IMR-90 (cell line): ENCODE data around the gene ADD2. TPM values are rescaled to one million over a fixed set of nuclear protein-coding genes. Genes with fewer than 3 reads are reported as not detected.

ENCODE experiments used
- ATAC-seq: fragments of 200-7000 bp; cut with Tn5 transposase; 2 replicates; pipeline ENCODE4 v1.9.1; 2020; ENCODE audit warnings: low read depth, mild to moderate bottlenecking, moderate library complexity
- BruUV-seq: library from RNA; stranded (reverse); fragments of 400-500 nt; replicated peaks from 2 replicates; lab custom pipeline; 2021; lab: Mats Ljungman, UMichigan
- CTCF ChIA-PET: fragments of 300-600 bp; formaldehyde crosslinking; extraction: SDS; loops from one replicate; lab custom pipeline; 2021; ENCODE audit warnings: antibody characterized with exemption; lab: Yijun Ruan, JAX
- POLR2A ChIA-PET: fragments of 300-600 bp; sonication (Branson Sonifier 250); formaldehyde crosslinking; loops from one replicate; lab custom pipeline; 2022; ENCODE audit warnings: antibody characterized with exemption; ENCODE audit not compliant: unreplicated experiment; lab: Charles Lee
- DNase-seq: peaks from one replicate; pipeline ENCODE4 v3.0.0; 2013
- H2AFZ ChIP-seq: replicated peaks from 2 replicates; pipeline ENCODE3; 2013; ENCODE audit warnings: low read length, mild to moderate bottlenecking; ENCODE audit not compliant: poor library complexity
- H2AK5ac ChIP-seq: 2 replicates; pipeline ENCODE4 v1.6.1; 2013; ENCODE audit warnings: low read depth, low read length, inconsistent platforms
- H2AK9ac ChIP-seq: replicated peaks from 2 replicates; pipeline ENCODE3; 2013; ENCODE audit warnings: mild to moderate bottlenecking, low read depth, low read length, moderate library complexity; ENCODE audit not compliant: poor library complexity
- H2BK120ac ChIP-seq: 2 replicates; pipeline ENCODE4 v1.6.1; 2013; ENCODE audit warnings: low read depth, low read length, inconsistent platforms
- H2BK15ac ChIP-seq: 3 replicates; pipeline ENCODE4 v1.6.1; 2013; ENCODE audit warnings: low read depth, low read length, inconsistent platforms
- H2BK20ac ChIP-seq: 2 replicates; pipeline ENCODE4 v1.6.1; 2013; ENCODE audit warnings: low read depth, mild to moderate bottlenecking, inconsistent platforms, low read length, moderate library complexity
- H2BK5ac ChIP-seq: 2 replicates; pipeline ENCODE4 v1.6.1; 2013; ENCODE audit warnings: mild to moderate bottlenecking, low read depth, low read length, inconsistent platforms; ENCODE audit not compliant: poor library complexity, severe bottlenecking
- H3K14ac ChIP-seq: replicated peaks from 2 replicates; pipeline ENCODE4 v1.6.1; 2013; ENCODE audit warnings: low read depth, low read length, inconsistent platforms
- H3K18ac ChIP-seq: 2 replicates; pipeline ENCODE4 v1.6.1; 2013; ENCODE audit warnings: low read depth, low read length, control low read depth
- H3K23ac ChIP-seq: 2 replicates; pipeline ENCODE4 v1.6.1; 2013; ENCODE audit warnings: low read depth, low read length, inconsistent platforms
- H3K27ac ChIP-seq: 2 replicates; pipeline ENCODE4 v1.5.1; 2013; ENCODE audit warnings: mild to moderate bottlenecking, control low read depth, low read length; ENCODE audit not compliant: insufficient read depth
- H3K27me3 ChIP-seq: 2 replicates; pipeline ENCODE4 v1.6.1; 2013; ENCODE audit warnings: low read length; ENCODE audit not compliant: control insufficient read depth, insufficient read depth
- H3K36me3 ChIP-seq: 2 replicates; pipeline ENCODE4 v1.6.1; 2013; ENCODE audit warnings: low read length, mixed read lengths; ENCODE audit not compliant: control insufficient read depth, insufficient read depth
- H3K4ac ChIP-seq: 2 replicates; pipeline ENCODE4 v1.6.1; 2013; ENCODE audit warnings: low read depth, low read length, inconsistent platforms
- H3K4me1 ChIP-seq: 2 replicates; pipeline ENCODE4 v1.6.1; 2013; ENCODE audit warnings: low read length, mixed read lengths; ENCODE audit not compliant: control insufficient read depth, insufficient read depth
- H3K4me2 ChIP-seq: 2 replicates; pipeline ENCODE4 v1.6.1; 2013; ENCODE audit warnings: low read depth, mild to moderate bottlenecking, control low read depth, low read length, moderate library complexity
- H3K4me3 ChIP-seq: 2 replicates; pipeline ENCODE4 v1.5.1; 2013; ENCODE audit warnings: low read depth, mild to moderate bottlenecking, control low read depth, low read length, moderate library complexity; ENCODE audit not compliant: insufficient read depth
- H3K56ac ChIP-seq: 2 replicates; pipeline ENCODE4 v1.6.1; 2013; ENCODE audit warnings: low read length, inconsistent platforms; ENCODE audit not compliant: insufficient read depth; ENCODE audit errors: extremely low read depth
- H3K79me1 ChIP-seq, 2 experiments: 2 replicates each; pipeline ENCODE4 v1.6.1; 2013; ENCODE audit warnings: low read length in 2 of 2, inconsistent platforms in 1 of 2, low read depth in 1 of 2
- H3K9ac ChIP-seq: 2 replicates; pipeline ENCODE4 v1.6.1; 2013; ENCODE audit warnings: low read depth, low read length, control low read depth
- H3K9me1 ChIP-seq: 2 replicates; pipeline ENCODE4 v1.6.1; 2013; ENCODE audit warnings: low read length, inconsistent platforms; ENCODE audit not compliant: insufficient read depth
- H3K9me3 ChIP-seq: 2 replicates; pipeline ENCODE4 v1.6.1; 2013; ENCODE audit warnings: low read length; ENCODE audit not compliant: control insufficient read depth, insufficient read depth
- H4K20me1 ChIP-seq: 2 replicates; pipeline ENCODE4 v1.6.1; 2013; ENCODE audit warnings: low read length, inconsistent platforms; ENCODE audit not compliant: insufficient read depth
- H4K5ac ChIP-seq: 2 replicates; pipeline ENCODE4 v1.6.1; 2013; ENCODE audit warnings: mild to moderate bottlenecking, low read depth, low read length, control low read depth
- H4K8ac ChIP-seq, 2 experiments: 2 replicates each; pipeline ENCODE4 v1.6.1; 2013; ENCODE audit warnings: low read depth in 2 of 2, low read length in 2 of 2, control low read depth in 1 of 2, inconsistent platforms in 1 of 2
- H4K91ac ChIP-seq: 2 replicates; pipeline ENCODE4 v1.6.1; 2013; ENCODE audit warnings: low read depth, low read length, inconsistent platforms; ENCODE audit not compliant: insufficient read depth
- BHLHE40 ChIP-seq: fragments of 150-350 bp; IDR thresholded peaks from 2 replicates; pipeline ENCODE4 v1.6.1; 2016; ENCODE audit warnings: mild to moderate bottlenecking, low read depth, low read length
- CEBPB ChIP-seq: IDR thresholded peaks from 2 replicates; pipeline ENCODE4 v1.6.1; 2012; ENCODE audit warnings: low read depth, low read length, improper control_type of control experiment
- CHD1 ChIP-seq: IDR thresholded peaks from 2 replicates; pipeline ENCODE4 v1.6.1; 2012; ENCODE audit warnings: low read depth, low read length, improper control_type of control experiment
- CTCF ChIP-seq: conservative IDR thresholded peaks from 2 replicates; pipeline ENCODE4 v1.5.1; 2012; ENCODE audit warnings: mild to moderate bottlenecking, low read depth, low read length, improper control_type of control experiment
- ELK1 ChIP-seq: fragments of 150-350 bp; IDR thresholded peaks from 2 replicates; pipeline ENCODE4 v1.6.1; 2016; ENCODE audit warnings: low read depth, mild to moderate bottlenecking, low read length, moderate library complexity, borderline replicate concordance
- FOS ChIP-seq: fragments of 150-350 bp; IDR thresholded peaks from 2 replicates; pipeline ENCODE4 v1.6.1; 2016; ENCODE audit warnings: low read depth, low read length
- MAFK ChIP-seq: IDR thresholded peaks from 2 replicates; pipeline ENCODE4 v1.6.1; 2012; ENCODE audit warnings: low read depth, low read length, improper control_type of control experiment
- MAZ ChIP-seq: IDR thresholded peaks from 2 replicates; pipeline ENCODE4 v1.6.1; 2012; ENCODE audit warnings: low read depth, mild to moderate bottlenecking, low read length, improper control_type of control experiment, moderate library complexity, borderline replicate concordance
- NFE2L2 ChIP-seq: fragments of 150-350 bp; IDR thresholded peaks from 2 replicates; pipeline ENCODE4 v1.6.1; 2016; ENCODE audit warnings: low read depth, mild to moderate bottlenecking, low read length
- POLR2A ChIP-seq: IDR thresholded peaks from 2 replicates; pipeline ENCODE4 v1.6.1; 2012; ENCODE audit warnings: mild to moderate bottlenecking, low read depth, low read length
- RCOR1 ChIP-seq: IDR thresholded peaks from 2 replicates; pipeline ENCODE4 v1.6.1; 2012; ENCODE audit warnings: mild to moderate bottlenecking, low read length, improper control_type of control experiment; ENCODE audit not compliant: insufficient replicate concordance
- USF2 ChIP-seq: fragments of 150-350 bp; IDR thresholded peaks from 2 replicates; pipeline ENCODE4 v1.6.1; 2017; ENCODE audit warnings: mild to moderate bottlenecking, antibody characterized with exemption, low read length, low read depth
- WGBS, 2 experiments: methylation state at CpG; one replicate each; pipeline versions ENCODE4 v1.1.5 to v1.1.7; 2013; ENCODE audit warnings: missing lambda C conversion rate in 2 of 2; ENCODE audit not compliant: insufficient read length in 1 of 2; ENCODE audit errors: extremely low coverage in 2 of 2; 5-methylcytosine and 5-hydroxymethylcytosine counted together
- dilution Hi-C: fragments of 300-500 bp; cut with HindIII; formaldehyde crosslinking; loops from one replicate; pipeline ENCODE4 v1.14.3; 2018; ENCODE audit warnings: low sequenced_read_pairs; ENCODE audit not compliant: unreplicated experiment
- in situ Hi-C: fragments of 300-500 bp; cut with MboI; formaldehyde crosslinking; loops from 3 replicates; pipeline ENCODE4 v1.14.3; 2019; ENCODE audit warnings: low sequenced_read_pairs, inconsistent platforms, mixed read lengths
- intact Hi-C: fragments of 100-400 bp; cut with micrococcal nuclease; formaldehyde crosslinking; loops from 2 replicates; pipeline ENCODE4 v1.10.0; 2022
- polyA plus RNA-seq, 3 experiments: library from polyadenylated mRNA; depleted of rRNA; stranded (reverse); fragments of >200 nt; gene quantifications; 2 replicates each; pipeline ENCODE4 v1.2.3, GENCODE V29; 2012; ENCODE audit warnings: low replicate concordance in 1 of 3
- total RNA-seq: library from RNA; depleted of rRNA; stranded (reverse); fragments of >200 nt; gene quantifications from 2 replicates; pipeline ENCODE4 v1.2.3, GENCODE V29; 2012

The ADD2 gene
- total and polyA plus RNA-seq, 2 of the 4 experiments (the other 2 are of a cell fraction), result not detected

- CTCF ChIA-PET, result no interaction called here
- Histone ChIP-seq H3K4ac (no peak overlapping the region), H3K27me3 (peaks cover 1% of the 10 kb centered on the region; the same call in 1 of the 2 replicates), H2AFZ (no peak overlapping the region), H3K23ac (no peak overlapping the region), H2BK20ac (no peak overlapping the region), H3K18ac (no peak overlapping the region), H4K91ac (no peak overlapping the region), H3K9me1 (no peaks in the 10 kb centered on the region), H3K4me1 (no peaks in the 10 kb centered on the region), H3K56ac (no peak overlapping the region), H3K4me3 (no peak overlapping the region), H4K5ac (no peak overlapping the region), H2AK9ac (no peak overlapping the region), H2BK120ac (no peak overlapping the region), H2BK15ac (no peak overlapping the region), H2BK5ac (no peak overlapping the region), H3K4me2 (no peak overlapping the region), H4K20me1 (no peaks in the 10 kb centered on the region), H2AK5ac (no peak overlapping the region), H4K8ac (no peak overlapping the region), H3K79me1 (no peaks in the 10 kb centered on the region), H3K36me3 (no peaks in the 10 kb centered on the region), H3K14ac (no peak overlapping the region), H3K9ac (no peak overlapping the region), H3K27ac (no peak overlapping the region), H3K9me3 (no peaks in the 10 kb centered on the region; the same call in 1 of the 2 replicates)
- WGBS, 2 experiments, result 75% methylated on average over 5 of the region's 10 CpGs; no CpG with 5 or more reads in 1 of the 2 experiments
- POLR2A ChIA-PET, result no interaction called here
- dilution Hi-C loops (no loop called here), intact Hi-C loops (no loop called here), in situ Hi-C loops (no loop called here)
- no peak for ATAC-seq
- no peak for TF ChIP-seq CEBPB
- TF ChIP-seq MAFK, result no peak
- TF ChIP-seq ELK1, result no peak
- no peak for TF ChIP-seq CHD1
- no peak for TF ChIP-seq CTCF
- no peak for TF ChIP-seq NFE2L2
- no peak for TF ChIP-seq POLR2A
- no peak for TF ChIP-seq USF2
- TF ChIP-seq MAZ, result no peak
- TF ChIP-seq RCOR1, result no peak
- TF ChIP-seq FOS, result no peak
- no peak for TF ChIP-seq BHLHE40
- BruUV-seq, result no TSS peak
- DNase-seq, result no peak
Measured at GRCh38 chr2:70801607-70802263, 33.7 kb upstream of the ADD2 start.
